HepG2 (cell line): ENCODE measurements around the gene PAIP1. TPM values are rescaled to one million over a fixed set of nuclear protein-coding genes. Genes with fewer than 3 reads are reported as not detected.
A peak's percentile ranks its signal among the peaks of the same experiment; 100 is the strongest.

Source experiments
- CHD4 ChIP-seq: fragments of 200-600 bp; sonication (generic); IDR thresholded peaks from 2 replicates; pipeline ENCODE4 v1.7.0; 2017; ENCODE audit warnings: mild to moderate bottlenecking, low read length, borderline replicate concordance
- EHMT2 ChIP-seq: fragments of 200-600 bp; sonication (generic); IDR thresholded peaks from 2 replicates; pipeline ENCODE4 v1.7.0; 2017; ENCODE audit warnings: antibody characterized with exemption, low read depth, low read length, borderline replicate concordance
- ERF ChIP-seq: IDR thresholded peaks from 2 replicates; pipeline ENCODE4 v1.6.1; 2018; ENCODE audit warnings: missing biosample characterization, missing genetic modification reagents
- FOXP1 ChIP-seq, 2 experiments: fragments of 450-650 bp in 1 of 2; IDR thresholded peaks; 2 replicates each; pipeline ENCODE4 v1.6.1; 2017 to 2018; ENCODE audit warnings: antibody characterized with exemption in 1 of 2
- HIC2 ChIP-seq: sonication (generic); formaldehyde crosslinking; IDR thresholded peaks from 2 replicates; pipeline ENCODE4 v1.9.0; 2022; ENCODE audit warnings: low read depth, missing genetic modification reagents
- PHF5A ChIP-seq: IDR thresholded peaks from one replicate; pipeline ENCODE4 v1.6.1; 2018; ENCODE audit warnings: low read depth, missing genetic modification reagents; ENCODE audit not compliant: unreplicated experiment
- PREB ChIP-seq: sonication (generic); formaldehyde crosslinking; IDR thresholded peaks from 2 replicates; pipeline ENCODE4 v1.4.0; 2020; ENCODE audit warnings: missing genetic modification reagents
- PRMT3 ChIP-seq: sonication (generic); formaldehyde crosslinking; IDR thresholded peaks from 2 replicates; pipeline ENCODE4 v1.8.1; 2022; ENCODE audit warnings: low read depth, mild to moderate bottlenecking, moderate library complexity, missing genetic modification reagents, borderline replicate concordance
- RNF219 ChIP-seq: sonication (generic); formaldehyde crosslinking; IDR thresholded peaks from 2 replicates; pipeline ENCODE4 v1.5.0; 2020; ENCODE audit warnings: mild to moderate bottlenecking, missing genetic modification reagents
- SNAPC5 ChIP-seq: sonication (generic); formaldehyde crosslinking; IDR thresholded peaks from 2 replicates; pipeline ENCODE4 v1.8.1; 2023; ENCODE audit warnings: mild to moderate bottlenecking, missing genetic modification reagents, borderline replicate concordance
- ZBTB21 ChIP-seq: sonication (generic); formaldehyde crosslinking; IDR thresholded peaks from 2 replicates; pipeline ENCODE4 v1.4.0; 2020; ENCODE audit warnings: missing genetic modification reagents
- ZMYM4 ChIP-seq: sonication (generic); formaldehyde crosslinking; IDR thresholded peaks from 2 replicates; pipeline ENCODE4 v1.8.1; 2023; ENCODE audit warnings: mild to moderate bottlenecking, missing genetic modification reagents
- ZNF138 ChIP-seq: sonication (generic); formaldehyde crosslinking; IDR thresholded peaks from 2 replicates; pipeline ENCODE4 v1.5.0; 2020; ENCODE audit warnings: mild to moderate bottlenecking, low read depth, missing genetic modification reagents
- ZNF329 ChIP-seq: sonication (generic); formaldehyde crosslinking; IDR thresholded peaks from 2 replicates; pipeline ENCODE4 v1.9.0; 2021; ENCODE audit warnings: low read depth, mild to moderate bottlenecking, missing genetic modification reagents
- ZNF468 ChIP-seq: sonication (generic); formaldehyde crosslinking; IDR thresholded peaks from 2 replicates; pipeline ENCODE4 v1.8.0; 2022; ENCODE audit warnings: mild to moderate bottlenecking, moderate library complexity, missing genetic modification reagents
- ZNF484 ChIP-seq: sonication (generic); formaldehyde crosslinking; IDR thresholded peaks from 2 replicates; pipeline ENCODE4 v1.5.1; 2020; ENCODE audit warnings: mild to moderate bottlenecking, low read depth, missing genetic modification reagents, borderline replicate concordance
- ZNF550 ChIP-seq: sonication (generic); formaldehyde crosslinking; IDR thresholded peaks from 2 replicates; pipeline ENCODE4 v1.4.0; 2020; ENCODE audit warnings: mild to moderate bottlenecking, missing genetic modification reagents, borderline replicate concordance
- ZNF616 ChIP-seq: sonication (generic); formaldehyde crosslinking; IDR thresholded peaks from 2 replicates; pipeline ENCODE4 v1.5.0; 2020; ENCODE audit warnings: low read depth, mild to moderate bottlenecking, missing genetic modification reagents
- ZNF775 ChIP-seq: sonication (generic); formaldehyde crosslinking; IDR thresholded peaks from 2 replicates; pipeline ENCODE4 v1.4.0; 2020; ENCODE audit warnings: missing genetic modification reagents, mild to moderate bottlenecking, moderate library complexity, borderline replicate concordance
- ZNF776 ChIP-seq: sonication (generic); formaldehyde crosslinking; IDR thresholded peaks from 2 replicates; pipeline ENCODE4 v1.4.0; 2020; ENCODE audit warnings: mild to moderate bottlenecking, missing genetic modification reagents
- ZSCAN21 ChIP-seq: sonication (generic); formaldehyde crosslinking; IDR thresholded peaks from 2 replicates; pipeline ENCODE4 v1.8.0; 2022; ENCODE audit warnings: mild to moderate bottlenecking, missing genetic modification reagents, moderate library complexity, borderline replicate concordance
- polyA plus RNA-seq, 8 experiments: library from polyadenylated mRNA; depleted of rRNA in 3 of 8; stranded (reverse) in 7 of 8; unstranded in 1 of 8; fragments of >200 nt; fragmentation: Illumina TruSeq in 4 of 8; extraction: Trizol in 4 of 8; gene quantifications; 2 replicates each; pipeline versions ENCODE4 v1.2.1 to v1.2.3, GENCODE V29; 2011 to 2016; ENCODE audit warnings: low read depth in 4 of 8, missing spikeins in 1 of 8, mixed read lengths in 1 of 8; ENCODE audit not compliant: insufficient read depth in 1 of 8
- total RNA-seq, 5 experiments: library from RNA; depleted of rRNA; stranded (reverse); fragments of >200 nt; fragmentation: Illumina TruSeq; extraction: Trizol; gene quantifications; 2 replicates each; pipeline ENCODE4 v1.2.3, GENCODE V29; 2016; ENCODE audit warnings: low read depth in 1 of 5
- TF ChIP-seq, protein P1 (sequence below): IDR thresholded peaks from 2 replicates; pipeline ENCODE4 v1.6.1; 2016; ENCODE audit warnings: control low read depth

The PAIP1 gene
- total and polyA plus RNA-seq, 2 of the 13 experiments (the other 11 are each of a cell fraction or from before 2014, with no cell fraction given) = 96.6 to 116 TPM

DNA sequence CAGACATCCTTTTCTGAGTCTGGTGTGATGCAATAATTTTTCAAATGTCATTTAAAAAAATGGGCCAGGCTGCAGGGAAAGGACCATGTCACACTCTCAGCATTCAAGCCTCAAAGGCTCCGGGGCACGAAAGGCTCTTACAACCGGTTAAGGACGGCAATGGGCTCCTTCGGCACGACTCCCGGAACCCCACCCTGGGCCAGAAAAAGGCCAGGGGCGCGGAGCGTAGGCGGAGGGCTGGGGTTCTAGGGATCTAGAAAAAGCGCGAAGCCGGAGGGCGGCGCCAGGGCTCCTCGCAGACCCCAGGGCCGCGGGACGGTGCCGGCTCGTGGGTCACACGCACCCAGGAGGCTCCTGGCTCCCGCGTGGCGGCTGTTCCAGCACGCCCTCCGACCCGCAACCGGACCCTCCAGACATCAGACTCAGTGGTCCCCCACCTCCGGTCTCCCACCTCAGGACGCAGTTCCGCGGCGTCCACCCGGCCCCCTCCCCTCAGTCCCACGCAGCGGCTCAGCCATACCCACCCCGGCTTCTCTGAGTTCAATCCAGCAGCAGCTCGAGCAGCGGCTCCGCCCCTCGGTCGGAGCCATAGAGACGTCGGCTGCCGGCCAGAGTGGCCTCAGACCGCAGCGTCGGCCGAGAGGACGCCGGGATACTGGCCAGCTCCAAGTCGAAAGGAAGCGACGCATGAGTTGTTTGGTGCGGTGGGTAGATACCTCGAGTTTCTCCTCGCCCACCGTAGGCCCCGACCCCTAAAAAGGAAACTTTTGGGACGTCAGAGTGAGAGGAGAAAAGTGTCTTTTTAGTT, 73.4 kb downstream of the PAIP1 start, which contains the start of gene TMEM267 (continued):
- TF ChIP-seq ZNF138 (CRISPR knock-in tag) = no peak; the same call in none of the 2 replicates
- 0 out of 2 replicates have a peak, but pooled peaks have one; percentile 16 for TF ChIP-seq ZNF775 (CRISPR knock-in tag)
- no peak for TF ChIP-seq ZNF616 (CRISPR knock-in tag)
- TF ChIP-seq HIC2 (CRISPR knock-in tag) = no peak; the same call in 1 of the 2 replicates
- no peak for TF ChIP-seq CHD4
- no peak for TF ChIP-seq ZBTB21
- peak; percentile 72; the same call in 1 of the 2 replicates for TF ChIP-seq ZSCAN21 (CRISPR knock-in tag)
- no peak for TF ChIP-seq FOXP1 (IDR thresholded peaks at IDR 0.05)
- 0 out of 2 replicates have a peak, but pooled peaks have one; percentile 21 for TF ChIP-seq FOXP1 (CRISPR knock-in tag; IDR thresholded peaks at IDR 0.05)
- 0 out of 2 replicates have a peak, but pooled peaks have one; percentile 45 for TF ChIP-seq RNF219 (CRISPR knock-in tag)
- no peak for TF ChIP-seq PREB (CRISPR knock-in tag)
- TF ChIP-seq EHMT2 = no peak
- no peak for TF ChIP-seq SNAPC5 (CRISPR knock-in tag)
- TF ChIP-seq PRMT3 = 0 out of 2 replicates have a peak, but pooled peaks have one; percentile 64
- peak; percentile 40; the same call in 1 of the 2 replicates for TF ChIP-seq ERF (CRISPR knock-in tag)
- TF ChIP-seq ZNF329 = no peak
- TF ChIP-seq ZMYM4 (CRISPR knock-in tag) = peak; percentile 69; the same call in 1 of the 2 replicates
- peak; percentile 41; the same call in 1 of the 2 replicates for TF ChIP-seq ZNF550
- TF ChIP-seq ZNF468 (CRISPR knock-in tag) = no peak
- peak; percentile 75 for TF ChIP-seq ZNF776 (CRISPR knock-in tag)
- TF ChIP-seq PHF5A = peak; percentile 39
- TF ChIP-seq, protein P1, sequence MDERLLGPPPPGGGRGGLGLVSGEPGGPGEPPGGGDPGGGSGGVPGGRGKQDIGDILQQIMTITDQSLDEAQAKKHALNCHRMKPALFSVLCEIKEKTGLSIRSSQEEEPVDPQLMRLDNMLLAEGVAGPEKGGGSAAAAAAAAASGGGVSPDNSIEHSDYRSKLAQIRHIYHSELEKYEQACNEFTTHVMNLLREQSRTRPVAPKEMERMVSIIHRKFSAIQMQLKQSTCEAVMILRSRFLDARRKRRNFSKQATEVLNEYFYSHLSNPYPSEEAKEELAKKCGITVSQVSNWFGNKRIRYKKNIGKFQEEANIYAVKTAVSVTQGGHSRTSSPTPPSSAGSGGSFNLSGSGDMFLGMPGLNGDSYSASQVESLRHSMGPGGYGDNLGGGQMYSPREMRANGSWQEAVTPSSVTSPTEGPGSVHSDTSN (CRISPR knock-in tag) = no peak
- TF ChIP-seq ZNF484 (CRISPR knock-in tag) = no peak
